ENCODE measurements around the gene NCF4. TPM values are rescaled to one million over a fixed set of nuclear protein-coding genes. Genes with fewer than 3 reads are reported as not detected.

The NCF4 gene
- total RNA-seq, 2 donors from 2014 or later, result 8.5 to 15.8 TPM

DNA sequence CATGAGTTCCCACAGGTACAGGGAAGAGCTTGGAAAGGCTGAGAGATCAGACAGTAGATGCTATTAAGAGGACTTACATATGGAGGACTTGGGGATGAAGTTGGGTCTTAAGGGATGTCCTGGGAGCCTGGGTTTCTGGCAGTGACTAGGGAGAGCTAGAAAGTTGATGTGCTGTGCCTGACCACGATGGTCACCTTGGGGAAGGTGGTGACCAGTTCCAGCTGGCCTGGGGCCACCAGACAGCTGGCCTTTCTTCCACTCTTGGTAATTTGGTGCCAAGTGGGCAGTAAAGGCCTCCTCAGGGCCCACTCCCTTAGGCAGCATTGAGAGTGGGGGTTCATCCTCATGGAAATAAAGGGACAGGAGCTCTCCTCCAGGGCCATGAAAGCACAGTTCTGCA is 38.7 kb downstream of the NCF4 start:
- H3K4me1 Mint-ChIP-seq (ENCODE audit: low read depth), result peaks cover 18% of the 10 kb centered on the region
- no peak overlapping the region for H3K27ac Mint-ChIP-seq
- no peak overlapping the region for H3K4me3 Mint-ChIP-seq

DNA sequence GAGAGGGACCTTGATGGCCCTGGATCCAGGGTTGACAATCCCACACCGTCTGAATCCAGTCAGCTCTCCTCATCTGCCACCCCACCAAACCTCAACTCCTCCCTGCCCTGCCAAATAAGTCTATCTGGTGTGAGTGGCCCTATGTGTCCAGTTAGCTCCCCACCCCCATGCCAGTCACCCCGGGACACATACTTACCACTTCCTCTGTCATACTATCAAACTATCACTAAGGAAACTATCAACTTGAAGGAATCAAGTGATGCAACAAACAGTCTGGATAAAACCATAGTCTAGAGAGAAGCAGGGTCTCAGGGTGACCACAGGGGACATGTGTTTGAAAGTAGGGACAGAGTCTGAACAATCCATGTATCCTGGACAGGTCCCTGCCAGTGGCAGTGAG is 39.4 kb downstream of the NCF4 start:
- H3K27me3 Mint-ChIP-seq (ENCODE audit: low read depth), result peaks cover 62% of the 10 kb centered on the region
- DNase-seq (no peak), ATAC-seq (replicated peaks in 1 of 2) (no peak)
- no peak overlapping the region for H3K4me3 Mint-ChIP-seq
- H3K4me1 Mint-ChIP-seq (ENCODE audit: low read depth), result peaks cover 18% of the 10 kb centered on the region
- peaks cover 3 to 4% of the 10 kb centered on the region in 2 donors for H3K36me3 Mint-ChIP-seq (ENCODE audit: insufficient read depth in 2 of 2)
- H3K9me3 Mint-ChIP-seq, result peaks cover 2 to 3% of the 10 kb centered on the region in 2 donors
- H3K27ac Mint-ChIP-seq, result no peak overlapping the region

More for the DNA sequence above, 38.7 kb downstream of the NCF4 start:
- peaks cover 5 to 7% of the 10 kb centered on the region in 2 donors for H3K36me3 Mint-ChIP-seq (ENCODE audit: insufficient read depth in 2 of 2)
- H3K9me3 Mint-ChIP-seq, result peaks cover 2 to 6% of the 10 kb centered on the region in 2 donors
- peaks cover 57% of the 10 kb centered on the region for H3K27me3 Mint-ChIP-seq (ENCODE audit: low read depth)
- DNase-seq, result no peak
- no peak for ATAC-seq (replicated peaks in 1 of 2)

DNA sequence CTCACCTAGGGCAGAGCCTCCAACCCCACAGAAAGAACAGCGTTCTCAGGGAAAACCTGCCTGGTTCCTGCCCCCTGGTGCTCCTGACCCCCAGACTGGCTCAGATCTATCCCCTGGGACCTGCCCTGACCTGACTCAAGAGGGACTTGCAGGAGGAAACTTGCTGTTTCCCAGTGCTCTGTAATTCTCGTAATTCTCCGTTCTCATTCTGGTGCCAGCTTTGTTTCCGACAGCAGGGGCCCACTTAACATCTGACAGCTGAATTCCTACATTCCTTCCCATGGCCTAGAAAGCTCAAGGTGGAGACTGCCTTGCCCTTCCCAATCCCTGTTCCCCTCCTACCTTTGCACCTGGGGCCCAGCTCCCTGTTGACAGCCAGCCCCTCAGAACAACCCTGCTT is 40.1 kb downstream of the NCF4 start:
- Mint-ChIP-seq H3K36me3 (ENCODE audit: insufficient read depth in 2 of 2) (peaks cover 1 to 3% of the 10 kb centered on the region in 2 donors), H3K4me3 (peak overlapping the region; percentile 15 to 51)

GRCh38 chr22:36901411-36902142 is 40.8 kb downstream of the NCF4 start:
- Mint-ChIP-seq H3K9me3 (peaks cover 0 to 2% of the 10 kb centered on the region in 2 donors), H3K4me3 (peak overlapping the region; percentile 15 to 51), H3K4me1 (ENCODE audit: low read depth) (peaks cover 18% of the 10 kb centered on the region), H3K27ac (no peak overlapping the region), H3K27me3 (ENCODE audit: low read depth) (peaks cover 62% of the 10 kb centered on the region), H3K36me3 (ENCODE audit: insufficient read depth in 2 of 2) (peaks cover under 1 to 1% of the 10 kb centered on the region in 2 donors)
- DNase-seq, result peak; percentile 29 to 49
- peak; percentile 86 to 91 for ATAC-seq (replicated peaks in 1 of 2)

More for the DNA sequence above, 40.1 kb downstream of the NCF4 start:
- peaks cover 62% of the 10 kb centered on the region for H3K27me3 Mint-ChIP-seq (ENCODE audit: low read depth)
- H3K4me1 Mint-ChIP-seq (ENCODE audit: low read depth), result peaks cover 18% of the 10 kb centered on the region
- DNase-seq (no peak), ATAC-seq (replicated peaks in 1 of 2) (no peak)
- no peak overlapping the region for H3K27ac Mint-ChIP-seq
- peaks cover 2% of the 10 kb centered on the region in 2 donors for H3K9me3 Mint-ChIP-seq

DNA sequence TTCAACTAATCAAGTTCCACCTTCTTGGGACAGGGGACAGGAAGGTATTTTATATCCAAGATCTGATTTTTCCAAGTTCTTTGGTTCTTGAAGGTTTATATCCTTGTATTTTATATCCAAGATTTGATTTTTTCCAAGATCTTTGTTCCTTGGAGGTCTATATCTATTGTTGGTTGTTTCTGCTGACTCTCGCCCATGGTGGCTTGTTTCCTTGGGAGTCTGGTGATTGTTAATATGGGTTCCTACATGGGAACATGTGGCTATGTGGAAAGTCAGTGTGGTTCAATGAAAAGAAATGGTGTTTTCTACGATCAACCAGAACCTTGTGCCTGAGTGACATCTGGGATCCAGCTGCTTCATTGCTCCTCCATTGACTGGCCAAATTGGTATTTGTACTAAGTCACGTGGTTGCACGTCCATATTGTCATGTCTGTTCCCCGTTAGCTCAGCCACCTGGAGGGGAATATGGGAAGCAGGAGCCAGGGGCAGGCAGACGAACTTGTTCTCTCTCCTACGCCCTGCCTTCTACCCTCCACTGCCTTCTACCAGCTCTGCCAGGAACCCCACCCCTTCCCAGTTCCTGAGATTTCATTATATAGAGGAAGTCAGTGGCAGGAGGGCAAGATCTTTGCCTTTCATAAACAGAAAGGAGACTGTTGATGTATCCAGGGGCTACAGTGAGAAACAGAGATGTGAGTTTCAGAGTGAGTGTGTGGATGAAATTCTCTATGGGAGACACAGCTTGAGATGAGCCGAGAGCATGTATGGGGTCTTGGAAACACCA is 41.5 kb downstream of the NCF4 start:
- ATAC-seq (replicated peaks in 1 of 2), result no peak
- no peak overlapping the region for H3K27ac Mint-ChIP-seq
- H3K4me3 Mint-ChIP-seq, result no peak overlapping the region

GRCh38 chr22:36904260-36904880 is 43.6 kb downstream of the NCF4 start:
- peaks cover 53% of the 10 kb centered on the region for H3K27me3 Mint-ChIP-seq (ENCODE audit: low read depth)
- H3K27ac Mint-ChIP-seq, result no peak overlapping the region
- peaks cover 13% of the 10 kb centered on the region for H3K4me1 Mint-ChIP-seq (ENCODE audit: low read depth)
- no peak overlapping the region for H3K4me3 Mint-ChIP-seq
- ATAC-seq (replicated peaks in 1 of 2) (no peak), DNase-seq (no peak)
- peaks cover 0 to 1% of the 10 kb centered on the region in 2 donors for H3K36me3 Mint-ChIP-seq (ENCODE audit: insufficient read depth in 2 of 2)
- H3K9me3 Mint-ChIP-seq, result no peaks in the 10 kb centered on the region

More for the DNA sequence above, 41.5 kb downstream of the NCF4 start:
- peaks cover 0 to 1% of the 10 kb centered on the region in 2 donors for H3K36me3 Mint-ChIP-seq (ENCODE audit: insufficient read depth in 2 of 2)
- DNase-seq, result no peak
- peaks cover 18% of the 10 kb centered on the region for H3K4me1 Mint-ChIP-seq (ENCODE audit: low read depth)
- H3K9me3 Mint-ChIP-seq, result peaks cover 0 to 2% of the 10 kb centered on the region in 2 donors
- H3K27me3 Mint-ChIP-seq (ENCODE audit: low read depth), result peaks cover 64% of the 10 kb centered on the region

DNA sequence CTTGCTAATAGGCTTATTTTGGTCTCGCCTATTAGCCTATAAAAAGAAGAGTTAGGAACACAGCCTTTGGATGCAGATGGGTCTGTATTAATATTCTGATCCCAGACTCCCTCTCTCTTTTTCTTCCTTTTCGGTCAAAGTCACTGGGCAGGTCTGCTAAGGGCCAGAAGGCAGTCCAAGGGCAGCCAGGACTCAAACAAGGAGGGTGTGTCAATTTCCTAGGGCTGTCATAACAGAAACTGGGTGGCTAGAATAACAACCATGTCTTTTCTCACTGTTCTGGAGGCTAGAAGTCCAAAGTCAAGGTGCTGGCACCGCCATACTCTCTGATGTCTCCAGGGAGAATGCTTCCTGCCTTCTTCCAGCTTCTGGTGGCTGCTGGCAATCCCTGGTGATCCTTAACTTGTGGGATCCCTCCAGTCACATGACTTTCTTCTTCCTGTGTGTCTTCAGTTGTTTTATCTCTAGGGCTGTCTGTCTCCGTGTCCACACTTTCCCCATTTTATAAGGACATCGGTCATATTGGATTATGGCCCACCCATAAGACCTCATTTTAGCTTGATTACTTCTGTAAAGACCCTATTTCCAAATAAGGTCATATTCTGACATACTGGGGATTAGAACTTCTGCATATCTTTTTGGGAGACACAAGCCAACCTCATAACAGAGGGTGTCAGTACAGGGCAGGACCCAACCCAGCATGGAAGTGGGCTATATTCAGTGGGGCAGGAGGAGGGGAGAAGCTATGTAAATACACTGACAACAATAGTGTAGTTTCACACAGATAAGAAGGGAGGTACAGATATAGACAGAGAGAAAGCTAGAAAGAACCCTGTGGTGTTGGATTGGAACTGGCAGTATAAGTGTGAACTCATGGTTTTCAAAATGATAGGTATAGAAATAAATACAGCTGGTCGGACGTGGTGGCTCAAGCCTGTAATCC is 46.7 kb downstream of the NCF4 start:
- Mint-ChIP-seq H3K9me3 (no peaks in the 10 kb centered on the region), H3K36me3 (ENCODE audit: insufficient read depth in 2 of 2) (peaks cover 0 to 1% of the 10 kb centered on the region in 2 donors), H3K27ac (no peak overlapping the region), H3K4me1 (ENCODE audit: low read depth) (no peaks in the 10 kb centered on the region), H3K4me3 (no peak overlapping the region), H3K27me3 (ENCODE audit: low read depth) (peaks cover 54% of the 10 kb centered on the region)
- ATAC-seq (replicated peaks in 1 of 2) (no peak), DNase-seq (no peak)

- Mint-ChIP-seq H3K4me3 (no peak overlapping the region), H3K27me3 (ENCODE audit: low read depth) (peaks cover 42% of the 10 kb centered on the region), H3K27ac (no peak overlapping the region), H3K4me1 (ENCODE audit: low read depth) (no peaks in the 10 kb centered on the region), H3K36me3 (ENCODE audit: insufficient read depth in 2 of 2) (no peaks in the 10 kb centered on the region), H3K9me3 (no peaks in the 10 kb centered on the region)
- ATAC-seq (replicated peaks in 1 of 2), result no peak
- no peak for DNase-seq
These were observed 49.7 kb downstream of the NCF4 start for GRCh38 chr22:36910461-36910860.

DNA sequence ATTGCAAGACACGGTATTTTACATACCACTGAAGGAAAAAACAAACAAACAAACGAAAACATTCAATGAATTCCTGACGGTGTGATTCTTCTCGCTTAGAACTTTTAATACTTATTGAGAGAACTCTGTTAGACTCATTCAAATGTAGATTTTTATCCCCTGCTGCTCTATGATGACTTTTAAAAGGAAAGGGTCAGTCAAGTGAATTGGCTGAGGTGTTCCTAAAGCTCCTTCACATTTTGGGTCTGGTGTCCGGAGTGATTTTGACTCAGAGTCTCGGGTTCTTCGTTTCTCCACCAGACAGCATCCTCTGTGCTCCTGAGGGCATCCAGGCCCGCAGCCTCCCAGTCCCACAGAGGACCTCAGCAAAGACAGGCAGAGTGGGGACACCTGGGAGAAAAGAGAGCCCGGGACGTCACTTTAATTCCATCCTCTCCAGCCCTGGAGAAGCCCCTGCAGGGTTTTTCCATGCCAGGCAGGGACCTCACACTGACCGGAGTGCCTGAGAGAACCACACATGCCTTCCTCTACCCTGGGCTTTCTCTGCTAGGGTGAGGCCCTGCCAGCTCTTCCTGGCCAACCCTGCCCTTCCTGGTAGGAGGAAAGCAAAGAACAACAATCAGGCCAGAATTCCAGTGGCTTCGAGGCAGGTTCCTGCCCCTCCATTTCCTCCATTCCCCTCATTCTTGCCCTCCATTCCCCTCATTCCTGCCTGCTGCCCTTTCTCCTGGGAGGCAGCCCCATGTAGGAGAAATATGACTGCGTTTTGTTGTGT is 51.3 kb downstream of the NCF4 start:
- DNase-seq (no peak), ATAC-seq (replicated peaks in 1 of 2) (no peak)
- peaks cover 42% of the 10 kb centered on the region for H3K27me3 Mint-ChIP-seq (ENCODE audit: low read depth)
- H3K4me1 Mint-ChIP-seq (ENCODE audit: low read depth), result no peaks in the 10 kb centered on the region
- no peak overlapping the region for H3K27ac Mint-ChIP-seq
- no peaks in the 10 kb centered on the region for H3K9me3 Mint-ChIP-seq
- H3K36me3 Mint-ChIP-seq (ENCODE audit: insufficient read depth in 2 of 2), result no peaks in the 10 kb centered on the region
- H3K4me3 Mint-ChIP-seq, result no peak overlapping the region

GRCh38 chr22:36912694-36913426 is 52.1 kb downstream of the NCF4 start:
- H3K4me1 Mint-ChIP-seq (ENCODE audit: low read depth), result no peaks in the 10 kb centered on the region
- peaks cover 42% of the 10 kb centered on the region for H3K27me3 Mint-ChIP-seq (ENCODE audit: low read depth)
- no peaks in the 10 kb centered on the region for H3K36me3 Mint-ChIP-seq (ENCODE audit: insufficient read depth in 2 of 2)
- DNase-seq (no peak), ATAC-seq (replicated peaks in 1 of 2) (no peak)
- H3K27ac Mint-ChIP-seq, result no peak overlapping the region
- H3K4me3 Mint-ChIP-seq, result no peak overlapping the region
- no peaks in the 10 kb centered on the region for H3K9me3 Mint-ChIP-seq

Data from activated T-cell treated with anti-CD3 and anti-CD28 coated beads, Interleukin-2, amount 50 U/mL, for 72 hours (primary cell).